GM21390 (cell line): ENCODE measurements around the gene SPPL3.
"Not testable (repeated sequence)": the region's sequence is repeated elsewhere in the genome, so short reads cannot be mapped to it uniquely, and the experiment has no call there.

ENCODE experiments used
- ATAC-seq: cut with Tn5 transposase; IDR thresholded peaks from one replicate; pipeline ENCODE4 v1.9.1; 2021; ENCODE audit not compliant: unreplicated experiment

The SPPL3 gene

GRCh38 chr12:120820884-120821510 lies 83.2 kb downstream of the SPPL3 start:
- ATAC-seq: no peak

GRCh38 chr12:120818416-120818815 lies 85.7 kb downstream of the SPPL3 start:
- ATAC-seq: no peak

GRCh38 chr12:120817559-120818330 lies 86.4 kb downstream of the SPPL3 start:
- no peak for ATAC-seq

GRCh38 chr12:120816363-120816762 lies 87.8 kb downstream of the SPPL3 start:
- ATAC-seq: no peak

GRCh38 chr12:120814903-120815429 lies 89.2 kb downstream of the SPPL3 start:
- ATAC-seq: no peak

- no peak for ATAC-seq
Measured at GRCh38 chr12:120814203-120814902, 89.8 kb downstream of the SPPL3 start.

DNA sequence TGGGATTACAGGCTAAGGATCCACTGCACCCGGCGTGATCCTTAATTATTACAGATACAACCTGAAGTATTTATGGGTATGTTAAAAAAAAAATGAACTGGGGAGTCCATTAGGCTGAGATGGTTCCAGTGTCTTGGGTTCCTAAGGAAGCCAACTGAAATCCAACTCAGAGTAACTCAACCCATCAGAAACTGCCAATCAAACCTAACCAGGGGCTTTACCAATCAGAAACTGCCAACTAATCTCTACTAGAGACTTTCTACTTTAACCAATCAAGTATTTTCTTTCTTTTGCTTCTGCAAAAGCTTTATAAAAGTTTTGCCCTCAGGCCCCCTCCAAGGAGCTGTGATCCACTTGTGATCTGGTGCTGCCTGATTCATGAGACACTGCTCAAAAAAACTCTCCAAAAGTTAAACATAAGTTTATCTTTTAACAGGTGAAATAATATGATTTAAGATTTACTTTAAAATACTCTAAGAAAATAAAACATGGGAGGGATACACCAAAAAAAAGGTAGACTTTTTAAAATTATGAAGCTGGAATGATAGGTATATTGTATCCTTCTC lies 90.5 kb downstream of the SPPL3 start:
- ATAC-seq: no peak

DNA sequence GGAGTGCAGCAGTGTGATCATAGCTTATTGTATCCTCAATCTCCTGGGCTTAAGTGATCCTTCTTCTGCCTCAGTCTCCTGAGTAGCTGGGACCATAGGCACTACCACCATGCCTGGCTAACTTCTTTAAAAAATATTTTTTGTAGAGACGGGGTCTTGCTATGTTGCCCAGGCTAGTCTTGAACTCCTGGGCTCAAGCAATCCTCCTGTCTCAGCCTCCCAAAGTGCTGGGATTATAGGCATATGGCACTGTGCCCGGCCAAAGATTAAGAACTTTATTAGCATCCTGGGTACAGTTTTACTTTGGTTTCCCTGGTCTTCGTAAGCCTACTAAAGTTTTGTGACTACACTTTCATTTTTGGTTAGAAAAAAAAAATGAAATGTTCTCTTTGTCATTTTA lies 94.1 kb downstream of the SPPL3 start:
- ATAC-seq: no peak

GRCh38 chr12:120804428-120804827 lies 99.7 kb downstream of the SPPL3 start:
- no peak for ATAC-seq

DNA sequence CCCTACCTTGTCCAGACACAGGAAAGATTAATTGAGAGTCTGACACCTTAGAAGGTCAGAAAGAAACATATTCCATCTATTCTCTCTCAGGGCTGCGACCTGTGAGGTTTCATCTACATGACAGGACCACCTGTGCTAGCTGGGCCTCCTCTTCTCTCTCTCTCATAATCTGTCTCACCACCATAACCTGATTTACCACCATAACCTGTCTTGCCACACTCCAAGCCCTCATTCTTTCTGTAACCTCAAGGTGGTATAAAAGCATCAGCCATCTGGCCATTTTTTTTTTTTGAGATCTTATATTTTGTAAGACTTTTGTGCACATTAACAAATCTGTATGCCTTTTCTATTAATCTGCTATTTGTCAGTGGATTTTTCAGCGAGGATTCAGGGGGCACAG lies 103.0 kb downstream of the SPPL3 start:
- ATAC-seq: no peak

DNA sequence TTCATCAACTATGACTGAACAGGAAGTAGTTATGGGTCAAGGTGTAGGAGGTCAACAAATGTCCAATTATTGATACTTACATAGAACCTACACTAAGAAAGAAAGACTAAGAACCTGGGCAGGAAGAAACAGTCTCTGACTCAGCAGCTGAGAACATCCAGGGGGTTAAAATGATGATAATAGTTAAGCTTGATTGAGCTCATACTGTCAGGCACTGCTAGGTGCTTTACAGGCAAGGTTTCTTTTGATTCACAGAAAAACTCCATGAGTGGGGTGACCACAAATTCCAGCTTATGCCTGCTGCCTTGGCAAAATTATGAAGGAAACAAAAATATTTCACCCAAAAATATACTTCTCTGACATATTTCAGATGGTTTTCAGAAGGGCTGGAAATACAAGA lies 103.5 kb downstream of the SPPL3 start:
- ATAC-seq: no peak

DNA sequence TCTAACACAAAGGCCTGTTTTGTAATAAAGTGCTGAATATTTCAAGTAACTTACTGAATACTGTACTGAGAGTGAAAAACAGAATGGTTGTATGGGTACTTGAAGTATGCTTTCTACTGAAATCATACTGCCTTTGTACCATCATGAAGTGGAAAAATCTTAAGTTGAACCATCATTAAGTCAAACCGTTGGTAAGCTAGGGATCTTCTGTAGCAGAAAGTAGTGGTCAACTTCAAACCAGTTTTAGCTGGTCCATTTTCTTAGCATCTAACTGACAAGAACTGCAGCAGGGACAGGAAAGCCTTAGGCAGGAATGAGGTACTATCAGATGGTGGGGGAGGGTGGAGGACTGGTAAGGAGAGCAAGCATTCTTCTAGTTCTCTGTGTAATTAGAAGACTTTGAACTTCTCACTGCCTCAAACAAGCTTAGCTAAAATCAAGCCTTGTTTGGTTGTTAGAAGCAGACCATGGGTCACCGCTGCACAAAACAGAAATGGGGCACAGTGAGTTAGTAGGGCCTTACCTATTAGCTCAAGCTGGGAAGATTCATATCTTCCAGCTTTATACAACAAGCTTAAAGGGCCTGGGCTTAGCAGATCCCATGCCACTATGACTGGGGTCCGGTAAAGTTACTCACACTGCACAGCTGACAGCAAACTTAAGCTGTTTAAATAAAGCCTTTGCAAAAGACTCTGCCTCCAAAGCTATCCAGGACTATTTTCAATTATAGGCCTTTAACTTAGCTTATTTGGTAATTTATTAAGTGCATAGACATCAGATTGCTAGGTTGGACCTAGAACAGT lies 104.7 kb downstream of the SPPL3 start:
- no peak for ATAC-seq

DNA sequence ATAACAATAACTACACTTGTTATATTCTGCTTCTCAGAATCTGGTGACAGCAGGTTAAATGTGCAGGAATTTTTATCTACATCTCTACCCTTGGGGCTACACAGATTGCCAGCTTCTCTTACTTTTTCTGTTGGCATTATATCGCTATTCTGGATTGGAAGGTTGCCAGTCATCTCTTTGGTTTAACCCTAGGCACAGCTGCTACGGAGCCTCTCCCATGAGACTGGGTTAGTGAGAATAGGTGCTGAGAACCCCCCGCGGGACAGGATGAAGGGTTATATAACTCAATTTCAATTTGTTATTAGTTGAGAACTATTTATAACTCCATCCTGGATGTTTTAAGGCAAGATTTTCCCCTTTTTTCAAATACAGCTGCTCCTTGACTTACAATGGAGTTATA lies 105.5 kb downstream of the SPPL3 start:
- peak; percentile 46 for ATAC-seq

DNA sequence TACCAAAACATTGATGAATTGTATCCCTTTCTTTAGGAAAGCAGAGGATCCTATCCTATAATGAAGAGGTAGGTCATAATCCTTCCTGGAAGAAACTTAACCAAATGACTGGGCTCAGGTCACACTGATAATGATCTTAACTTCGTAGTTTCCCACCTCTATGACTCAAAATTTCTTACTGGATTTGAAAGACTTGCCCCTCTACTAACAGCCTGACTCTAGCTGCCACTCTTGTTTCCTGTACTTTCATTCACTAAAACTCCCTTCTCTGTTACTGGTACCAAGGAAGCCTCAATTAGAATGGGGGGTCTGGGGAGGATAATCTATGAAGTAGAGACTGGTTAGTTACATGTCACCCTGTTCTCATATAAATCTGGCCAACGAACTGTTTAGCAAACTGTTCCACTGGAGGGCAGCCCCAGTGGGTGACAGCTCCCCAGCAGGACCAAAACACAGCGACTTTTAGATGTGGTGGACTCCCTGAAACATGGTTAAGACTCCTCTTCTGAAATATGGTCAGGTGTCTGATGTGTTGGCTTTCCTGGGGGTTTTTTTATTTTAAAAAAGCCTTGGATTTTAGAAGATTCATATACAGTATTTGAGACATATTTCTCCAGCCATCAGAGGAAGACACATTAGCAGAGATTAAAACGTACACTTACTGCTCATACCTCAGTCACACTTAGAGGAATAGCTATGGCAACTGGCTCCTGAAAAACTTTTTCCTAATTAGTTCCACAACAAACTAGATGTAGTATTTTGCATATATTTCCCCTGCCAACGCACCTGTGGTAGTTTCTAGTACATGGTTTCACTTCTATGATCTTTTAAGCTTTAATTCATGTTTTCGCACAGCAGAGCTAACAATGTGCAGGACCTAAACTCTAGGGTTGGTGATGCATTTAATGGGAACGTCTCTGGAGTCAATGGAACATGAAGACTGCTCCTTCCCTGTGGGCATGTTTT lies 106.2 kb downstream of the SPPL3 start:
- peak; percentile 47 for ATAC-seq

GRCh38 chr12:120795441-120796178 lies 108.5 kb downstream of the SPPL3 start:
- no peak for ATAC-seq

DNA sequence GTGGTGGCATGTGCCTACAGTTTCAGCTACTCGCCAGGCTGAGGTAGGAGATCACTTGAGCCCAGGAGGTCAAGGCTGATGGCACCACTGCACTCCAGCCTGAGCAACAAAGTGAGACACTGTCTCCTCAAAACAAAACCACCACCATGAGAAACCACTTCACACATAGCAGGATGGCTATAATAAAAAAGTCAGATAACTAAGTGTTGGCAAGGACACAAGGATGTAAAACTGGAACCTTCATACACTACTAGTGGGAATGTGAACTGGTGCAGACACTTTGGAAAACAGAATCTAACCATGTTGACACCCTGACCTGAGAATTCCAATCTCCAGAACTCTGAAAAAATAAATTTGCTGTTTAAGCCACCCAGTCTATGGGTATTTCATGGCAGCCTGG lies 110.8 kb downstream of the SPPL3 start:
- no peak for ATAC-seq

- ATAC-seq: not testable (repeated sequence)
Measured at GRCh38 chr12:120792456-120792855, 111.7 kb downstream of the SPPL3 start.

DNA sequence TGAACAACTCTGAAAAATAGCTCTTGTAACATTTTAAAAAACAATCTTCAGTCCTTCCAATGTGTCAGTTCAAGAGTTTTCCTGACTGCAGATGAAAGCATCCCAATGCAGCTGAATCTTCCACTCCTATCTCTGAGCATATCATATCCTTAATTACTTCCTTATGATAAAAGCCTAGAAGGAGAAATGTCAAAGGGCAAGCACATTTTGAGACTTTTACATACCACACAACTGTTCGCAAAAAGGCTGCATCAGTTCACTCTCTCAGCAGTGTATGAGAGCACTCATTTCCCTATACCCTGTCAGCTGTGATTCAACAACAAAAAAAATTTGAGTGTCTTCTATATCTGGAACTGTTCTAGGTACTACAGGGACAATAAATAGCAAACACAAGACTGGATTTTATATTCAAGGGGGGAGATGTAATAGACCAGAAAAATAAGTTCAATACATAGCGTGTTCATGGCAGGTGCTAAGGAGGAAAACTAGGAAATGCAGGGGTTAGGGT lies 112.4 kb downstream of the SPPL3 start:
- no peak for ATAC-seq

- no peak for ATAC-seq
Measured at GRCh38 chr12:120790114-120790513, 114.0 kb downstream of the SPPL3 start.
